ENCODE measurements around the gene NCOA1. TPM values are rescaled to one million over a fixed set of nuclear protein-coding genes. Genes with fewer than 3 reads are reported as not detected.

NCOA1 gene
- total RNA-seq, 2 experiments from 2014 or later, result 24.4 to 26.2 TPM

GRCh38 chr2:24731923-24732322 is 240.9 kb downstream of the NCOA1 start:
- Mint-ChIP-seq H3K9me3 (ENCODE audit: low read depth) (no peaks in the 10 kb centered on the region), H3K27ac (no peak overlapping the region), H3K36me3 (peaks cover 5% of the 10 kb centered on the region), H3K4me3 (no peak overlapping the region), H3K27me3 (no peaks in the 10 kb centered on the region), H3K4me1 (no peaks in the 10 kb centered on the region)
- DNase-seq, result no peak
- CTCF ChIA-PET, result no interaction called here
- no peak for ATAC-seq

GRCh38 chr2:24734741-24735140 is 243.7 kb downstream of the NCOA1 start:
- Mint-ChIP-seq H3K4me3 (no peak overlapping the region), H3K27me3 (no peaks in the 10 kb centered on the region), H3K36me3 (peaks cover 1% of the 10 kb centered on the region), H3K4me1 (no peaks in the 10 kb centered on the region), H3K9me3 (ENCODE audit: low read depth) (no peaks in the 10 kb centered on the region), H3K27ac (no peak overlapping the region)
- ATAC-seq (no peak), DNase-seq (no peak)
- CTCF ChIA-PET, result no interaction called here

- CTCF ChIA-PET, result no interaction called here
- no peak for DNase-seq
- peaks cover 4% of the 10 kb centered on the region for H3K36me3 Mint-ChIP-seq
- ATAC-seq, result no peak
- H3K27me3 Mint-ChIP-seq, result no peaks in the 10 kb centered on the region
- H3K27ac Mint-ChIP-seq, result no peak overlapping the region
- no peaks in the 10 kb centered on the region for H3K4me1 Mint-ChIP-seq
- H3K9me3 Mint-ChIP-seq (ENCODE audit: low read depth), result no peaks in the 10 kb centered on the region
- H3K4me3 Mint-ChIP-seq, result no peak overlapping the region
Observed at GRCh38 chr2:24739354-24740025, 248.4 kb downstream of the NCOA1 start.

GRCh38 chr2:24740142-24740541 is 249.1 kb downstream of the NCOA1 start:
- no peak for DNase-seq
- Mint-ChIP-seq H3K27me3 (no peaks in the 10 kb centered on the region), H3K9me3 (ENCODE audit: low read depth) (no peaks in the 10 kb centered on the region), H3K4me1 (no peaks in the 10 kb centered on the region), H3K36me3 (peaks cover 4% of the 10 kb centered on the region), H3K27ac (no peak overlapping the region), H3K4me3 (no peak overlapping the region)
- no peak for ATAC-seq
- CTCF ChIA-PET, result no interaction called here

- H3K4me1 Mint-ChIP-seq, result no peaks in the 10 kb centered on the region
- CTCF ChIA-PET, result interaction anchor here (0.5 kb wide), 1 partner anchor 322 kb away, joined by 3 read pairs; no protein-coding TSS in a partner anchor
- DNase-seq, result no peak
- peaks cover 9% of the 10 kb centered on the region for H3K36me3 Mint-ChIP-seq
- H3K27ac Mint-ChIP-seq, result no peak overlapping the region
- no peak for ATAC-seq
- no peak overlapping the region for H3K4me3 Mint-ChIP-seq
- no peaks in the 10 kb centered on the region for H3K27me3 Mint-ChIP-seq
- no peaks in the 10 kb centered on the region for H3K9me3 Mint-ChIP-seq (ENCODE audit: low read depth)
Observed at GRCh38 chr2:24742730-24743129, 251.7 kb downstream of the NCOA1 start.

GRCh38 chr2:24743924-24744323 is 252.9 kb downstream of the NCOA1 start:
- CTCF ChIA-PET, result no interaction called here
- H3K27ac Mint-ChIP-seq, result no peak overlapping the region
- DNase-seq, result no peak
- H3K4me1 Mint-ChIP-seq, result no peaks in the 10 kb centered on the region
- H3K4me3 Mint-ChIP-seq, result no peak overlapping the region
- H3K27me3 Mint-ChIP-seq, result no peaks in the 10 kb centered on the region
- peaks cover 9% of the 10 kb centered on the region for H3K36me3 Mint-ChIP-seq
- no peak for ATAC-seq
- no peaks in the 10 kb centered on the region for H3K9me3 Mint-ChIP-seq (ENCODE audit: low read depth)

- CTCF ChIA-PET, result interaction anchor here (0.7 kb wide), 1 partner anchor 327 kb away, joined by 3 read pairs; no protein-coding TSS in a partner anchor
- no peaks in the 10 kb centered on the region for H3K27me3 Mint-ChIP-seq
- no peak overlapping the region for H3K4me3 Mint-ChIP-seq
- H3K4me1 Mint-ChIP-seq, result no peaks in the 10 kb centered on the region
- peaks cover 9% of the 10 kb centered on the region for H3K36me3 Mint-ChIP-seq
- DNase-seq (no peak), ATAC-seq (no peak)
- no peaks in the 10 kb centered on the region for H3K9me3 Mint-ChIP-seq (ENCODE audit: low read depth)
- no peak overlapping the region for H3K27ac Mint-ChIP-seq
Observed at GRCh38 chr2:24744356-24744755, 253.3 kb downstream of the NCOA1 start.

- no peaks in the 10 kb centered on the region for H3K27me3 Mint-ChIP-seq
- peaks cover 11% of the 10 kb centered on the region for H3K36me3 Mint-ChIP-seq
- CTCF ChIA-PET, result no interaction called here
- no peaks in the 10 kb centered on the region for H3K4me1 Mint-ChIP-seq
- H3K4me3 Mint-ChIP-seq, result no peak overlapping the region
- no peak overlapping the region for H3K27ac Mint-ChIP-seq
- DNase-seq (no peak), ATAC-seq (no peak)
- H3K9me3 Mint-ChIP-seq (ENCODE audit: low read depth), result no peaks in the 10 kb centered on the region
Observed at GRCh38 chr2:24745825-24746224, 254.8 kb downstream of the NCOA1 start.

- H3K9me3 Mint-ChIP-seq (ENCODE audit: low read depth), result no peaks in the 10 kb centered on the region
- H3K27ac Mint-ChIP-seq, result no peak overlapping the region
- no peak overlapping the region for H3K4me3 Mint-ChIP-seq
- H3K27me3 Mint-ChIP-seq, result no peaks in the 10 kb centered on the region
- ATAC-seq (no peak), DNase-seq (no peak)
- H3K36me3 Mint-ChIP-seq, result peaks cover 11% of the 10 kb centered on the region
- CTCF ChIA-PET, result no interaction called here
- H3K4me1 Mint-ChIP-seq, result no peaks in the 10 kb centered on the region
Observed at GRCh38 chr2:24747299-24747698, 256.2 kb downstream of the NCOA1 start.

GRCh38 chr2:24749069-24749691 is 258.1 kb downstream of the NCOA1 start:
- Mint-ChIP-seq H3K36me3 (peaks cover 8% of the 10 kb centered on the region), H3K4me3 (no peak overlapping the region), H3K27me3 (no peaks in the 10 kb centered on the region), H3K4me1 (no peaks in the 10 kb centered on the region), H3K9me3 (ENCODE audit: low read depth) (no peaks in the 10 kb centered on the region), H3K27ac (no peak overlapping the region)
- no peak for ATAC-seq
- no peak for DNase-seq
- CTCF ChIA-PET, result no interaction called here

GRCh38 chr2:24754985-24755705 is 264.1 kb downstream of the NCOA1 start:
- Mint-ChIP-seq H3K4me1 (no peaks in the 10 kb centered on the region), H3K36me3 (peaks cover 10% of the 10 kb centered on the region), H3K4me3 (no peak overlapping the region), H3K27ac (no peak overlapping the region), H3K27me3 (no peaks in the 10 kb centered on the region), H3K9me3 (ENCODE audit: low read depth) (no peaks in the 10 kb centered on the region)
- CTCF ChIA-PET, result no interaction called here
- ATAC-seq (no peak), DNase-seq (no peak)

- Mint-ChIP-seq H3K27ac (no peak overlapping the region), H3K27me3 (no peaks in the 10 kb centered on the region), H3K36me3 (peaks cover 10% of the 10 kb centered on the region), H3K4me1 (no peaks in the 10 kb centered on the region), H3K9me3 (ENCODE audit: low read depth) (no peaks in the 10 kb centered on the region), H3K4me3 (no peak overlapping the region)
- no peak for DNase-seq
- CTCF ChIA-PET, result no interaction called here
- no peak for ATAC-seq
Observed at GRCh38 chr2:24756789-24757188, 265.7 kb downstream of the NCOA1 start.

- Mint-ChIP-seq H3K4me3 (no peak overlapping the region), H3K9me3 (ENCODE audit: low read depth) (no peaks in the 10 kb centered on the region), H3K27ac (no peak overlapping the region), H3K36me3 (peaks cover 20% of the 10 kb centered on the region), H3K27me3 (no peaks in the 10 kb centered on the region), H3K4me1 (peaks cover 8% of the 10 kb centered on the region)
- ATAC-seq (no peak), DNase-seq (no peak)
- CTCF ChIA-PET, result no interaction called here
Observed at GRCh38 chr2:24761866-24762265, 270.8 kb downstream of the NCOA1 start.

GRCh38 chr2:24762518-24762917 is 271.5 kb downstream of the NCOA1 start:
- no peaks in the 10 kb centered on the region for H3K27me3 Mint-ChIP-seq
- peaks cover 9% of the 10 kb centered on the region for H3K4me1 Mint-ChIP-seq
- H3K4me3 Mint-ChIP-seq, result no peak overlapping the region
- ATAC-seq (no peak), DNase-seq (no peak)
- CTCF ChIA-PET, result no interaction called here
- H3K36me3 Mint-ChIP-seq, result peaks cover 22% of the 10 kb centered on the region
- no peak overlapping the region for H3K27ac Mint-ChIP-seq
- H3K9me3 Mint-ChIP-seq (ENCODE audit: low read depth), result no peaks in the 10 kb centered on the region
